Breast epithelium (tissue), 3 donors: ENCODE data around the gene P2RY6.

ENCODE experiments used
- POLR2AphosphoS5 ChIP-seq, 3 donors: sonication (generic); formaldehyde crosslinking; IDR thresholded peaks; one replicate each; pipeline ENCODE4 v1.6.1; 2017; ENCODE audit warnings: antibody characterized with exemption in 3 of 3
- TF ChIP-seq, protein P1 (sequence below), 3 donors: fragments of 450-650 bp; IDR thresholded peaks; one replicate each; pipeline ENCODE4 v1.5.1; 2016 to 2017; ENCODE audit warnings: antibody characterized with exemption in 3 of 3, mild to moderate bottlenecking in 3 of 3, moderate library complexity in 3 of 3

DNA sequence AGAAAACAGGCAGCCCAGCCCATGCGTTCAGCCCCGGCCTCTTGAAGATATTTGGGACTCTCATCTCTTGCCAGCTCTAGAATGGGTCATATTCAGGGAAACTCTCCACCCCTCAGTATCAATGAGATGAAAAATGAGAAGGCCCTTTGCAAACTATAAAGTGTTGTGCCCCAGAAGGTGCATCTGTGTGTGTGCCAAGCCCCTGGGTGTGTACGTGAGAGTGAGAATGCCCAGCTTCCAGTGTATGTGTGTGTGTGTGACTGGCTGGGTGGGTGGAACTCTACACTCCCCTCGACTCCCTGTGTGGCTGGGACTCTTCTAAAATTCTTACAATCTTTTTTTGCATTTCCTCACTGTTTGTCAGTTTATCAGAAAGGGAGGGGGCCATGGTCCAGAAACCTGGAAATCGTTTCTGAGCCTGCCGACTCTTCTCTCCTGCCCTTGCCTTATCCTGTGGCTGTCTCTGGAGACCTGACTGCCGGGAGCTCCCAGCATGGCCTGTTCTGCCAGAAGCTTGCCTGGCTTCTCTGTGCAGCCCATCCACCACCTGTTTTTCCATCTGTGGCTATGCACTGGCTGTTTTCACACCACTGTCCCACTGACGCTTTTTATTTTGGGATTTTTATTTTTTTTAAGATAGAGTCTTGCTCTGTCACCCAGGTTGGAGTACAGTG lies 1.2 kb downstream of the P2RY6 start:
- no peak for TF ChIP-seq POLR2AphosphoS5 (IDR thresholded peaks at IDR 0.05)
- TF ChIP-seq, protein P1, sequence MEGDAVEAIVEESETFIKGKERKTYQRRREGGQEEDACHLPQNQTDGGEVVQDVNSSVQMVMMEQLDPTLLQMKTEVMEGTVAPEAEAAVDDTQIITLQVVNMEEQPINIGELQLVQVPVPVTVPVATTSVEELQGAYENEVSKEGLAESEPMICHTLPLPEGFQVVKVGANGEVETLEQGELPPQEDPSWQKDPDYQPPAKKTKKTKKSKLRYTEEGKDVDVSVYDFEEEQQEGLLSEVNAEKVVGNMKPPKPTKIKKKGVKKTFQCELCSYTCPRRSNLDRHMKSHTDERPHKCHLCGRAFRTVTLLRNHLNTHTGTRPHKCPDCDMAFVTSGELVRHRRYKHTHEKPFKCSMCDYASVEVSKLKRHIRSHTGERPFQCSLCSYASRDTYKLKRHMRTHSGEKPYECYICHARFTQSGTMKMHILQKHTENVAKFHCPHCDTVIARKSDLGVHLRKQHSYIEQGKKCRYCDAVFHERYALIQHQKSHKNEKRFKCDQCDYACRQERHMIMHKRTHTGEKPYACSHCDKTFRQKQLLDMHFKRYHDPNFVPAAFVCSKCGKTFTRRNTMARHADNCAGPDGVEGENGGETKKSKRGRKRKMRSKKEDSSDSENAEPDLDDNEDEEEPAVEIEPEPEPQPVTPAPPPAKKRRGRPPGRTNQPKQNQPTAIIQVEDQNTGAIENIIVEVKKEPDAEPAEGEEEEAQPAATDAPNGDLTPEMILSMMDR (IDR thresholded peaks at IDR 0.05), result no peak
